SK-N-SH (cell line): ENCODE measurements around the gene SLAMF1. TPM values are rescaled to one million over a fixed set of nuclear protein-coding genes. Genes with fewer than 3 reads are reported as not detected.

Experiments used
- CTCF ChIA-PET: fragments of 300-600, 350-600 bp; formaldehyde crosslinking; extraction: SDS; loops from one replicate; lab custom pipeline; 2021; lab: Yijun Ruan, JAX
- POLR2A ChIA-PET: fragments of 350-600 bp; sonication (Branson Sonifier 250); formaldehyde crosslinking; extraction: SDS; loops from one replicate; lab custom pipeline; 2020; ENCODE audit warnings: antibody characterized with exemption, inconsistent platforms; lab: Yijun Ruan, JAX
- DNase-seq: peaks from one replicate; pipeline ENCODE4 v3.0.0; 2012
- H2AFZ ChIP-seq: fragments of 200-600 bp; sonication (generic); 2 replicates; pipeline ENCODE4 v1.8.1; 2016; ENCODE audit warnings: antibody characterized with exemption, mild to moderate bottlenecking, low read depth
- H3F3A ChIP-seq: fragments of 200-600 bp; sonication (generic); replicated peaks from 2 replicates; pipeline ENCODE3; 2016; ENCODE audit warnings: antibody characterized with exemption, mild to moderate bottlenecking; ENCODE audit not compliant: insufficient read depth
- H3K27ac ChIP-seq, 2 experiments: fragments of 200-500 bp in 1 of 2; fragments of 200-600 bp in 1 of 2; sonication (Bioruptor generic) in 1 of 2; sonication (generic), shearing (Covaris generic) in 1 of 2; 2 replicates each; pipeline versions ENCODE4 v1.5.1 to v1.6.1; 2014 to 2016; ENCODE audit warnings: low read depth in 2 of 2, inconsistent platforms in 1 of 2, low read length in 1 of 2, mild to moderate bottlenecking in 1 of 2, mixed read lengths in 1 of 2
- H3K27me3 ChIP-seq: fragments of 200-600 bp; sonication (generic), shearing (Covaris generic); 2 replicates; pipeline ENCODE4 v1.6.1; 2016; ENCODE audit warnings: mixed run types; ENCODE audit not compliant: insufficient read depth
- H3K36me3 ChIP-seq, 2 experiments: fragments of 200-500 bp in 1 of 2; fragments of 200-600 bp in 1 of 2; sonication (Bioruptor generic) in 1 of 2; sonication (generic) in 1 of 2; replicated peaks in 1 of 2; 2 replicates each; pipeline versions ENCODE3 to v1.5.1; 2014 to 2016; ENCODE audit warnings: low read length in 1 of 2, mild to moderate bottlenecking in 1 of 2; ENCODE audit not compliant: insufficient read depth in 2 of 2, control insufficient read depth in 1 of 2
- H3K4me1 ChIP-seq, 2 experiments: fragments of 200-500 bp in 1 of 2; fragments of 200-600 bp in 1 of 2; sonication (Bioruptor generic) in 1 of 2; sonication (generic), shearing (Covaris generic) in 1 of 2; 2 replicates each; pipeline versions ENCODE4 v1.5.1 to v1.6.1; 2014 to 2016; ENCODE audit warnings: low read depth in 1 of 2, low read length in 1 of 2, mixed run types in 1 of 2; ENCODE audit not compliant: insufficient read depth in 2 of 2, control insufficient read depth in 1 of 2
- H3K4me2 ChIP-seq: fragments of 200-600 bp; sonication (generic), shearing (Covaris generic); 2 replicates; pipeline ENCODE4 v1.6.1; 2017; ENCODE audit warnings: mixed run types
- H3K4me3 ChIP-seq, 2 experiments: fragments of 200-500 bp in 1 of 2; fragments of 200-600 bp in 1 of 2; sonication (Bioruptor generic) in 1 of 2; sonication (generic), shearing (Covaris generic) in 1 of 2; 2 replicates each; pipeline versions ENCODE4 v1.5.1 to v1.8.1; 2014 to 2016; ENCODE audit warnings: low read depth in 2 of 2, inconsistent platforms in 1 of 2, low read length in 1 of 2, mild to moderate bottlenecking in 1 of 2, mixed read lengths in 1 of 2, moderate library complexity in 1 of 2
- H3K79me2 ChIP-seq: fragments of 200-600 bp; sonication (generic); 2 replicates; pipeline ENCODE4 v1.8.1; 2017; ENCODE audit warnings: mild to moderate bottlenecking; ENCODE audit not compliant: insufficient read depth
- H3K9ac ChIP-seq: fragments of 200-600 bp; sonication (generic); 2 replicates; pipeline ENCODE4 v1.6.1; 2017; ENCODE audit warnings: mixed run types
- H3K9me2 ChIP-seq: fragments of 200-600 bp; sonication (generic); 2 replicates; pipeline ENCODE4 v1.6.1; 2017; ENCODE audit warnings: mixed run types
- H3K9me3 ChIP-seq: fragments of 200-600 bp; sonication (generic); 2 replicates; pipeline ENCODE4 v1.6.1; 2017; ENCODE audit warnings: mixed run types, mild to moderate bottlenecking, moderate library complexity
- H4K20me1 ChIP-seq: fragments of 200-600 bp; sonication (generic); 2 replicates; pipeline ENCODE4 v1.6.1; 2017; ENCODE audit warnings: mild to moderate bottlenecking, mixed run types; ENCODE audit not compliant: insufficient read depth
- EP300 ChIP-seq, 2 experiments: IDR thresholded peaks; 2 replicates each; pipeline versions ENCODE4 v1.4.0 to v1.6.1; 2012; ENCODE audit warnings: borderline replicate concordance in 1 of 2, low read depth in 1 of 2, low read length in 1 of 2
- GABPA ChIP-seq: IDR thresholded peaks from 2 replicates; pipeline ENCODE4 v1.4.0; 2012; ENCODE audit warnings: low read depth, mild to moderate bottlenecking
- GATA2 ChIP-seq: sonication (generic); formaldehyde crosslinking; IDR thresholded peaks from 2 replicates; pipeline ENCODE4 v1.5.0; 2020; ENCODE audit warnings: mild to moderate bottlenecking, missing genetic modification reagents
- JUND ChIP-seq: IDR thresholded peaks from 2 replicates; pipeline ENCODE4 v1.4.0; 2012
- MEF2A ChIP-seq: IDR thresholded peaks from 2 replicates; pipeline ENCODE4 v1.4.0; 2012; ENCODE audit warnings: low read depth, borderline replicate concordance
- TAF1 ChIP-seq: IDR thresholded peaks from 2 replicates; pipeline ENCODE4 v1.6.1; 2012; ENCODE audit warnings: low read depth, mild to moderate bottlenecking, low read length, moderate library complexity, borderline replicate concordance
- TCF12 ChIP-seq: IDR thresholded peaks from 2 replicates; pipeline ENCODE4 v1.4.0; 2012
- WGBS: methylation state at CpG from one replicate; pipeline ENCODE4 v1.1.6; 2017; ENCODE audit warnings: low lambda C conversion rate; 5-methylcytosine and 5-hydroxymethylcytosine counted together
- polyA plus RNA-seq, 3 experiments: library from polyadenylated mRNA; depleted of rRNA; stranded (reverse); fragments of >200 nt; gene quantifications; 2 replicates each; pipeline ENCODE4 v1.2.3, GENCODE V29; 2012
- TF ChIP-seq, protein P1 (sequence below): IDR thresholded peaks from 2 replicates; pipeline ENCODE4 v1.6.1; 2012; ENCODE audit warnings: mild to moderate bottlenecking, low read depth, low read length, moderate library complexity
- TF ChIP-seq, protein P2 (sequence below): fragments of 150-350 bp; IDR thresholded peaks from 2 replicates; pipeline ENCODE4 v1.6.1; 2017; ENCODE audit warnings: antibody characterized with exemption, low read length, low read depth, borderline replicate concordance
- TF ChIP-seq, protein P3 (sequence below): IDR thresholded peaks from 2 replicates; pipeline ENCODE4 v1.4.0; 2012; ENCODE audit warnings: low read depth, borderline replicate concordance
- TF ChIP-seq, protein P4 (sequence below): fragments of 200-600 bp; sonication (generic); IDR thresholded peaks from 2 replicates; pipeline ENCODE4 v1.6.1; 2017; ENCODE audit warnings: antibody characterized with exemption, mild to moderate bottlenecking, moderate library complexity
- TF ChIP-seq, protein P5 (sequence below): IDR thresholded peaks from 2 replicates; pipeline ENCODE4 v1.4.0; 2012; ENCODE audit warnings: low read depth

Gene SLAMF1
- polyA plus RNA-seq, 1 of the 3 experiments (the other 2 are of a cell fraction) = not detected

DNA sequence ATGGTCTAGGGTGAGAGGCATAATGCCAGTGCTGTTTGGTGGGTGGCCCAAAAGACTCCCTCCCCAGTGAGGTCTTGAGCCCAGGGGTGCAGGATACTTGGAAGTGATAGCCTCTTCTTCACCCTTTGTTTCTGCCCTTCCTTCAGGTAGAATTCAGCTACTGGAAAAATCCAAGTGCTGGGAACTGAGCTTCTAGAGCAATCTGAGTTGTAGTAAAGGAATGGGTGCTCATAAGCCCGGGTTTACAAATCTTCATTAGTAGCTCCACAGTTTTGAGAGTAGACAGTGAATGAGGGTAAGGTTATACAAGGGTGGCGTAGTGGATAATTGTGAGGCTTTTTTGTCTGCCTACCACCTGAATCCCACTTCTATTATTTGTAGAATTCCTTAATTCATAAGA is 38.3 kb downstream of the SLAMF1 start (continued):
- TF ChIP-seq, protein P1, sequence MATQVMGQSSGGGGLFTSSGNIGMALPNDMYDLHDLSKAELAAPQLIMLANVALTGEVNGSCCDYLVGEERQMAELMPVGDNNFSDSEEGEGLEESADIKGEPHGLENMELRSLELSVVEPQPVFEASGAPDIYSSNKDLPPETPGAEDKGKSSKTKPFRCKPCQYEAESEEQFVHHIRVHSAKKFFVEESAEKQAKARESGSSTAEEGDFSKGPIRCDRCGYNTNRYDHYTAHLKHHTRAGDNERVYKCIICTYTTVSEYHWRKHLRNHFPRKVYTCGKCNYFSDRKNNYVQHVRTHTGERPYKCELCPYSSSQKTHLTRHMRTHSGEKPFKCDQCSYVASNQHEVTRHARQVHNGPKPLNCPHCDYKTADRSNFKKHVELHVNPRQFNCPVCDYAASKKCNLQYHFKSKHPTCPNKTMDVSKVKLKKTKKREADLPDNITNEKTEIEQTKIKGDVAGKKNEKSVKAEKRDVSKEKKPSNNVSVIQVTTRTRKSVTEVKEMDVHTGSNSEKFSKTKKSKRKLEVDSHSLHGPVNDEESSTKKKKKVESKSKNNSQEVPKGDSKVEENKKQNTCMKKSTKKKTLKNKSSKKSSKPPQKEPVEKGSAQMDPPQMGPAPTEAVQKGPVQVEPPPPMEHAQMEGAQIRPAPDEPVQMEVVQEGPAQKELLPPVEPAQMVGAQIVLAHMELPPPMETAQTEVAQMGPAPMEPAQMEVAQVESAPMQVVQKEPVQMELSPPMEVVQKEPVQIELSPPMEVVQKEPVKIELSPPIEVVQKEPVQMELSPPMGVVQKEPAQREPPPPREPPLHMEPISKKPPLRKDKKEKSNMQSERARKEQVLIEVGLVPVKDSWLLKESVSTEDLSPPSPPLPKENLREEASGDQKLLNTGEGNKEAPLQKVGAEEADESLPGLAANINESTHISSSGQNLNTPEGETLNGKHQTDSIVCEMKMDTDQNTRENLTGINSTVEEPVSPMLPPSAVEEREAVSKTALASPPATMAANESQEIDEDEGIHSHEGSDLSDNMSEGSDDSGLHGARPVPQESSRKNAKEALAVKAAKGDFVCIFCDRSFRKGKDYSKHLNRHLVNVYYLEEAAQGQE = no peak
- TF ChIP-seq TCF12 (no peak), JUND (no peak), GATA2 (CRISPR knock-in tag) (no peak), MEF2A (no peak)
- TF ChIP-seq, protein P2, sequence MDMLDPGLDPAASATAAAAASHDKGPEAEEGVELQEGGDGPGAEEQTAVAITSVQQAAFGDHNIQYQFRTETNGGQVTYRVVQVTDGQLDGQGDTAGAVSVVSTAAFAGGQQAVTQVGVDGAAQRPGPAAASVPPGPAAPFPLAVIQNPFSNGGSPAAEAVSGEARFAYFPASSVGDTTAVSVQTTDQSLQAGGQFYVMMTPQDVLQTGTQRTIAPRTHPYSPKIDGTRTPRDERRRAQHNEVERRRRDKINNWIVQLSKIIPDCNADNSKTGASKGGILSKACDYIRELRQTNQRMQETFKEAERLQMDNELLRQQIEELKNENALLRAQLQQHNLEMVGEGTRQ = no peak
- TF ChIP-seq, all 33 proteins: peak for 0

DNA sequence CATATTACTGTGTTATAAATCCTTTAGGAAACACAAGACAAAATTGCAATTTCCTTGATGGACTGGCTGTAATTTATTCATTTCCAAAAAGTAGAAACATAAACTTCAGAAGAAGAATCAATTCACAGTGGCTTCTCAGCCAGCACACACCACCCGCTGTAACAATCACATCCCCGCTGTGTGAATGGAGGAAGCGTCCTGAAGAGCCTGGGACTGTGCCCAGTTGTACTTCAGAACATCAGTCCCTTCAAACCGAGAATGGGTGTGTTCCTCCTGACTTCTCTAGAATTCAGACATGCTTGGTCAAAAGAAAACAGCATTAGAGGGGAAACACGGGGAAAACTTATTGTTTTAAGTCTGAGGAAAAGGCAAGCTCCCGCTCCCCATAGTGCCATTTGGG is 38.8 kb downstream of the SLAMF1 start:
- Histone ChIP-seq H2AFZ (no peak overlapping the region), H3K9me2 (no peaks in the 10 kb centered on the region), H4K20me1 (no peaks in the 10 kb centered on the region), H3K79me2 (no peaks in the 10 kb centered on the region), H3K4me2 (no peak overlapping the region), H3K4me3 (no peak overlapping the region), H3K36me3 (no peaks in the 10 kb centered on the region), H3K4me1 (no peaks in the 10 kb centered on the region), H3F3A (no peaks in the 10 kb centered on the region), H3K27me3 (peaks cover 35% of the 10 kb centered on the region), H3K9me3 (no peaks in the 10 kb centered on the region), H3K27ac (no peak overlapping the region), H3K9ac (no peak overlapping the region)
- CTCF ChIA-PET = interaction anchor here (1.1 to 1.2 kb wide), 3 partner anchors 9 to 809 kb away, joined by 3 read pairs; no protein-coding TSS in a partner anchor
- POLR2A ChIA-PET = no interaction called here
- WGBS = 9% methylated on average over 6 of the region's 6 CpGs
- DNase-seq = no peak
- TF ChIP-seq GABPA (no peak), EP300 (IDR thresholded peaks at IDR 0.05; ENCODE audit: borderline replicate concordance in 1 of 2, low read depth in 1 of 2, low read length in 1 of 2) (no peak), TAF1 (no peak)
- TF ChIP-seq, protein P3, sequence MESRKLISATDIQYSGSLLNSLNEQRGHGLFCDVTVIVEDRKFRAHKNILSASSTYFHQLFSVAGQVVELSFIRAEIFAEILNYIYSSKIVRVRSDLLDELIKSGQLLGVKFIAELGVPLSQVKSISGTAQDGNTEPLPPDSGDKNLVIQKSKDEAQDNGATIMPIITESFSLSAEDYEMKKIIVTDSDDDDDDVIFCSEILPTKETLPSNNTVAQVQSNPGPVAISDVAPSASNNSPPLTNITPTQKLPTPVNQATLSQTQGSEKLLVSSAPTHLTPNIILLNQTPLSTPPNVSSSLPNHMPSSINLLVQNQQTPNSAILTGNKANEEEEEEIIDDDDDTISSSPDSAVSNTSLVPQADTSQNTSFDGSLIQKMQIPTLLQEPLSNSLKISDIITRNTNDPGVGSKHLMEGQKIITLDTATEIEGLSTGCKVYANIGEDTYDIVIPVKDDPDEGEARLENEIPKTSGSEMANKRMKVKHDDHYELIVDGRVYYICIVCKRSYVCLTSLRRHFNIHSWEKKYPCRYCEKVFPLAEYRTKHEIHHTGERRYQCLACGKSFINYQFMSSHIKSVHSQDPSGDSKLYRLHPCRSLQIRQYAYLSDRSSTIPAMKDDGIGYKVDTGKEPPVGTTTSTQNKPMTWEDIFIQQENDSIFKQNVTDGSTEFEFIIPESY = no peak
- TF ChIP-seq, protein P4, sequence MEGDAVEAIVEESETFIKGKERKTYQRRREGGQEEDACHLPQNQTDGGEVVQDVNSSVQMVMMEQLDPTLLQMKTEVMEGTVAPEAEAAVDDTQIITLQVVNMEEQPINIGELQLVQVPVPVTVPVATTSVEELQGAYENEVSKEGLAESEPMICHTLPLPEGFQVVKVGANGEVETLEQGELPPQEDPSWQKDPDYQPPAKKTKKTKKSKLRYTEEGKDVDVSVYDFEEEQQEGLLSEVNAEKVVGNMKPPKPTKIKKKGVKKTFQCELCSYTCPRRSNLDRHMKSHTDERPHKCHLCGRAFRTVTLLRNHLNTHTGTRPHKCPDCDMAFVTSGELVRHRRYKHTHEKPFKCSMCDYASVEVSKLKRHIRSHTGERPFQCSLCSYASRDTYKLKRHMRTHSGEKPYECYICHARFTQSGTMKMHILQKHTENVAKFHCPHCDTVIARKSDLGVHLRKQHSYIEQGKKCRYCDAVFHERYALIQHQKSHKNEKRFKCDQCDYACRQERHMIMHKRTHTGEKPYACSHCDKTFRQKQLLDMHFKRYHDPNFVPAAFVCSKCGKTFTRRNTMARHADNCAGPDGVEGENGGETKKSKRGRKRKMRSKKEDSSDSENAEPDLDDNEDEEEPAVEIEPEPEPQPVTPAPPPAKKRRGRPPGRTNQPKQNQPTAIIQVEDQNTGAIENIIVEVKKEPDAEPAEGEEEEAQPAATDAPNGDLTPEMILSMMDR = no peak
- TF ChIP-seq, protein P1 = no peak
- TF ChIP-seq, protein P2 = no peak
- TF ChIP-seq, protein P5, sequence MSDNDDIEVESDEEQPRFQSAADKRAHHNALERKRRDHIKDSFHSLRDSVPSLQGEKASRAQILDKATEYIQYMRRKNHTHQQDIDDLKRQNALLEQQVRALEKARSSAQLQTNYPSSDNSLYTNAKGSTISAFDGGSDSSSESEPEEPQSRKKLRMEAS = no peak
